ENCODE measurements around the gene ADAM12. TPM values are rescaled to one million over a fixed set of nuclear protein-coding genes. Genes with fewer than 3 reads are reported as not detected.

The ADAM12 gene
- total and polyA plus RNA-seq, 2 experiments from 2014 or later, result 0.13 to 0.87 TPM

DNA sequence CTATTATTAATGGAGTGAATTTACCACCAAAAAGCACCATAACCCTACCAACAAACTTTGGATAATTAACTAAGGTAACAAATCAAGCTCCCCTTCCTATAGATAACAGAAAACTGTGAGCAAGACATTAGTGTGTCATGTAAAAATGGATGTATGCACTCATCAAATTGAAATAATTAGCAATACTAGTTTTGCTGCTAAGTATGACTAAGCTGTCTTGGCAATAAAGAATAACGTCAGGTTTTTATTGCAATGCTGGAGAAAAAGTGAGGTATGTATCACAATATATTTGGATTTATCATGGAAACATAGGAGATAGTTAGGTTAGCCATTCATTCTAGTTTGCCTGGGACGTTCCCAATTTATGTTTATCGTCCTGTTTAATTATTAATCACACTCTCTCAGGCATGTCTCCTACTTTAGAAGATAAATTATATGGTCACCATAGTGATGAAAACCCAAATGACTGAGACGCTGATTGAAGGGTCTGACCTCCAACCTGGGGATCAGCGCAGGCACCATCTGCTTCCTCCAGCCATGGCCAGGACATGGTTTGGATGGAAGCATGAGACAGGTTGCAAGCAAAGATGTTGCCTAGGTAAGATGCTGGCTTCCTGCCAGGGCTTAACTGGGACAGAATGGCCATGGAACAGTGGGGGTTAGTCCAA, 366.3 kb downstream of the ADAM12 start (continued):
- TF ChIP-seq ZNF462 (CRISPR knock-in tag; IDR thresholded peaks at IDR 0.05) (no peak), NANOG (IDR thresholded peaks at IDR 0.05; ENCODE audit: borderline replicate concordance) (no peak), ZNF114 (CRISPR knock-in tag; IDR thresholded peaks at IDR 0.05) (no peak), REST (IDR thresholded peaks at IDR 0.05; ENCODE audit: unreplicated experiment) (no peak), STAT1 (IDR thresholded peaks at IDR 0.05; ENCODE audit: unreplicated experiment) (no peak)
